ENCODE results near the gene SERTAD4.

The SERTAD4 gene

DNA sequence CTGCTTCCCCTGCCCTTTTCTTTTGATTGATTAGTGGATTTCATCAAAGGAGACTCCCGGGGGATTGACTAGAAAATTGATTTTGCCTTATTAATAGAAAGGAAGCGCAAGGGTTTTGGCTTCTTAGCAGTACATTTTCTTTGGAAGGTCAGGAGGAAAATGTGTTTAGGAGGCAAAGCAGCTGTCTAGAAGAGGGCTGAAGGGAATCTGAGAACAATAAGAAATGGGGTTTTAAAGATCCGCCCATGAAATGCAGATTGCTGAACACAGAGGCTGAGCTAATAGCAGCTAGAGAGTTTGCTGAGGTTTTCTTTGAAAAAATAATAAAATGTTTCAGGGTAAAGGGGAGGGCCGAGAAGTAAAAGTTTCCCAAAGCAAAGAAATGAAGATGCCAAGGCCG is 4.9 kb downstream of the SERTAD4 start:
- no peak overlapping the region for H3K4me3 ChIP-seq (ENCODE audit: control insufficient read depth, low read depth, low read length)
- DNase-seq (ENCODE audit: low read depth): no peak
- TF ChIP-seq, protein P1, sequence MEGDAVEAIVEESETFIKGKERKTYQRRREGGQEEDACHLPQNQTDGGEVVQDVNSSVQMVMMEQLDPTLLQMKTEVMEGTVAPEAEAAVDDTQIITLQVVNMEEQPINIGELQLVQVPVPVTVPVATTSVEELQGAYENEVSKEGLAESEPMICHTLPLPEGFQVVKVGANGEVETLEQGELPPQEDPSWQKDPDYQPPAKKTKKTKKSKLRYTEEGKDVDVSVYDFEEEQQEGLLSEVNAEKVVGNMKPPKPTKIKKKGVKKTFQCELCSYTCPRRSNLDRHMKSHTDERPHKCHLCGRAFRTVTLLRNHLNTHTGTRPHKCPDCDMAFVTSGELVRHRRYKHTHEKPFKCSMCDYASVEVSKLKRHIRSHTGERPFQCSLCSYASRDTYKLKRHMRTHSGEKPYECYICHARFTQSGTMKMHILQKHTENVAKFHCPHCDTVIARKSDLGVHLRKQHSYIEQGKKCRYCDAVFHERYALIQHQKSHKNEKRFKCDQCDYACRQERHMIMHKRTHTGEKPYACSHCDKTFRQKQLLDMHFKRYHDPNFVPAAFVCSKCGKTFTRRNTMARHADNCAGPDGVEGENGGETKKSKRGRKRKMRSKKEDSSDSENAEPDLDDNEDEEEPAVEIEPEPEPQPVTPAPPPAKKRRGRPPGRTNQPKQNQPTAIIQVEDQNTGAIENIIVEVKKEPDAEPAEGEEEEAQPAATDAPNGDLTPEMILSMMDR (conservative IDR thresholded peaks at IDR 0.05; ENCODE audit: control insufficient read depth, insufficient read depth, low read depth, low read length): no peak

DNA sequence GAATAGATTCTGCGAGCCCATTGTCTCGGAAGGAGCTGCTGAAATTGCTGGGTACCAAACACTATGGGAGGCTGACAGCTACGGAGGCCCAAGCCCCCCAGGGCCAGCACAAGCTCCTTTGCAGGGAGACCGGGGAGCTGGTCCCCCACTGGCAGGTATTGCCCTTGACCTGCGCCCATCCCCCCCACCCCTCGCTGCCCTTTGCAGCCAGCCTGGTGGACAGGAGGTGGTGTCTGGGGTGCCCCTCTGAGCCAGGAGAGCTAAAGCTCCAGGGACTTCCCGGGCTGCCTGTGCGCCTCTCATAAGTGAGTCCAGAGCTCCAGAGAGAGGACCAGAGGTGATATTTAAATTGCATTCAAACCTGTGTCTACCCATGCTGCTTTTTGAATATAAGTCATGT is 5.4 kb downstream of the SERTAD4 start:
- H3K4me3 ChIP-seq (ENCODE audit: control insufficient read depth, low read depth, low read length): no peak overlapping the region
- no peak for DNase-seq (ENCODE audit: low read depth)
- TF ChIP-seq, protein P1 (conservative IDR thresholded peaks at IDR 0.05; ENCODE audit: control insufficient read depth, insufficient read depth, low read depth, low read length): no peak

DNA sequence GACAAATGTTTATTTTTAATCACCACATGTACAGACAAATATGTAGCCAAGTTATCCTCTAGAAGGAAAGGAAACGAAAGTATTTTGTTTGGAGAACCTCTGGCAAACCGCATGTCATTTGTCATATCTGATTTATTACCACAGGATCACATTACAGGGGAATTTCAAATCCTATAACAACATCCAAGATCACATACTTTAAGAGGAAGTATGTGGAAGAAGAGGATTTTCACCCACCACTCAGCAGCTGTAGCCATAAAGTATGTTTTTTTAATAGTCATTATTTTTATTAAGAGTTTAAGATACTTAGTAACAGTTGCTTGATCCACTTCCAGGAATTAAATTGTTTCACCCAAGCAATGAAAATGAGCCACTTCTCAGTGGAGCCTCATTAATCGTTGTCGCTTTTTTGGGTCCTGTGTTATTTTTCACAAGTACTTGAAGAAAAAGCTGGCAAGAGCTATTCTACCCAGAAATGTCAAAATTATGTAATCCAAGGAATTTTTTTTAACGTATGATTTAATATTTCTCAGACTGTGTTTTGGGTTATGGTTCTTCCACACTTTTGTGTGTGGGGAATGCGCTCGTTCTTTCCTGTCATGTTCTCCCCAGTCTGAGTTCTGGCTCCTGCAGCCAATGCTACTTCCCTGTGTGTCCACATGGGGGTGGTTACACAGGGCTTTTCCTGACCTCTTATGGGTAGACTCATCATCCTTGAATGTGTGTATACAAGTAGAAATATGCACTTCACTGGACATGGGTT is 6.9 kb downstream of the SERTAD4 start:
- DNase-seq (ENCODE audit: low read depth): peak; percentile 88
- TF ChIP-seq, protein P1 (conservative IDR thresholded peaks at IDR 0.05; ENCODE audit: control insufficient read depth, insufficient read depth, low read depth, low read length): peak; percentile 77

DNA sequence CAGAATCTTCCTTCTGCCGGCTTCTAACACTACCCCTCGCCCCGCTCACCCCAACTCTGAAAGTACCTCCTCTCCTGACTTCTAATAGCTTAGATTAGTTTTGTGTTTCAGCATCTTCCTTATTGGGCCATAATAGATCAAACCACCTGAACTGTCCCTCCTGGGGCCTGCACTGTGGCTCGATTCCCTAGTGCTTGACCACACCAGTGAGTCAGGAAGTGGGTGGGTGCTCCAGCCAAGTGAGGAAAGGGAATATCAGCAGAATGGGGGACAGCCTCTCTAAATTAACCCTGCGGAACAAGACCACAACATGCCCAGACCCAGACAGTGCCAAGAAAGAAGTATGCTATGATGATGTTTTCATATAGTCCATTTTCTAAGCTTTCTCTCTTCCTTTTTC is 8.5 kb downstream of the SERTAD4 start:
- H3K4me3 ChIP-seq (ENCODE audit: control insufficient read depth, low read depth, low read length): no peak overlapping the region
- TF ChIP-seq, protein P1 (conservative IDR thresholded peaks at IDR 0.05; ENCODE audit: control insufficient read depth, insufficient read depth, low read depth, low read length): no peak
- no peak for DNase-seq (ENCODE audit: low read depth)

More for the DNA sequence above, 6.9 kb downstream of the SERTAD4 start:
- H3K4me3 ChIP-seq (ENCODE audit: control insufficient read depth, low read depth, low read length): no peak overlapping the region

DNA sequence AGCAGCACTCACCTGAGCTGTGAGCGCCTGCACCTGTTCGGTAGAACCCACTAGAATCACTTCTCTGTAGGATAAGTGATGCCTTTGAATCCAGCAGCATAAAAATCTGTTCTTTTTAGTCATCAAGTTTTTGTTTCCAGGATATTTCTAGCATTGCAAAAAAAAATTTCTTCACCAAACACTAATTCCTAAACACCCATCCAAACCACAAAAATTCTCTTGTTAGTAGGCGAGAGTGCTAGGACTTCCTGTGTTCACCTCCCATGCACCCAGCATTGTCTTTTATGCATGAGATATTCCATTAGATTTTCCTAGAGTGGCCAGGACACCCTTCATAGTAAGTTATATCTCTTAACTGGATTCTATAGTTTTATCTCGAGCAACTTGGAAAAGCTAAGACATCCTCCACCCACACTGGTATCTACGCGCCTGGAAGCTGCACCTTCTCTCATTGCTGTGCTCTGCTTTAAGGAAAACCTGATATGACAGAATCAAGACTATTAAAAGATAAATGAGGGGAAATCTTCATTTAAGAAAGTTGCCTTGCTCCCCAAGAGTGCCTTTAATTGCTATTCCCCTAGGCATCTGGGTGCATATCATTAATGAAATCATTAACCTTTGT is 12.3 kb downstream of the SERTAD4 start:
- TF ChIP-seq, protein P1 (conservative IDR thresholded peaks at IDR 0.05; ENCODE audit: control insufficient read depth, insufficient read depth, low read depth, low read length): no peak
- no peak overlapping the region for H3K4me3 ChIP-seq (ENCODE audit: control insufficient read depth, low read depth, low read length)
- peak; percentile 35 for DNase-seq (ENCODE audit: low read depth)

DNA sequence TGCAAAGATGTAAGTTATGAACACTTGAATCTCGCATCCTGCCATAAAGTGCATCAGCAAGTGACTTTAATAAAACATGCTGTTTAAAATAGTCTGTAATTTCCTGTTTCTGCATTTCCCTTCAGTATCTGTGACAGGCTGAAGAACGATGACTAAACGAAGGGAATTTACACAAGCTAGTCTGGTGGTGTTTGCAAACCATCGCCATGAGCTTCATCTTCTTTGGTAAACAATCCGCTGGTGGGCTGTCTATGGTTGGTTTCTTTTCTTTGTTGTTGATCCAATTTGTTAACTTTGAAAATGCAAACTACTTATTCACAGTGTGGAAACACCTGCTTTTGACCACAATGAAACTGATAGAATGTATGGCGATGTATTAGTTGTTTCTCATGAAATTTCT is 13.9 kb downstream of the SERTAD4 start:
- H3K4me3 ChIP-seq (ENCODE audit: control insufficient read depth, low read depth, low read length): no peak overlapping the region
- DNase-seq (ENCODE audit: low read depth): no peak
- TF ChIP-seq, protein P1 (conservative IDR thresholded peaks at IDR 0.05; ENCODE audit: control insufficient read depth, insufficient read depth, low read depth, low read length): no peak

All from fibroblast of mammary gland (primary cell).